H1 (cell line): Measurements from ENCODE around the gene RSPO1. TPM values are rescaled to one million over a fixed set of nuclear protein-coding genes. Genes with fewer than 3 reads are reported as not detected.

Experiments
- CHD2 ChIP-seq: IDR thresholded peaks from 2 replicates; pipeline ENCODE4 v1.6.1; 2012; ENCODE audit warnings: low read length, improper control_type of control experiment
- CHD7 ChIP-seq: fragments of 300-600 bp; sonication (generic); IDR thresholded peaks from 2 replicates; pipeline ENCODE4 v1.7.1; 2012; ENCODE audit warnings: low read length, moderate library complexity, mild to moderate bottlenecking, inconsistent platforms; ENCODE audit not compliant: insufficient replicate concordance
- FOSL1 ChIP-seq: IDR thresholded peaks from 2 replicates; pipeline ENCODE4 v1.6.1; 2011; ENCODE audit warnings: mild to moderate bottlenecking, low read depth, low read length, moderate library complexity; ENCODE audit not compliant: insufficient read depth
- HDAC6 ChIP-seq: IDR thresholded peaks from one replicate; pipeline ENCODE4 v1.7.1; 2012; ENCODE audit warnings: low read depth, mild to moderate bottlenecking, inconsistent platforms, low read length, moderate library complexity
- RBBP5 ChIP-seq: IDR thresholded peaks from 2 replicates; pipeline ENCODE4 v1.7.1; 2012; ENCODE audit warnings: low read depth, mild to moderate bottlenecking, inconsistent platforms, low read length, moderate library complexity, borderline replicate concordance
- RNF2 ChIP-seq: fragments of 200-900, 300-1000 bp; sonication (generic); IDR thresholded peaks from 2 replicates; pipeline ENCODE4 v1.7.1; 2016; ENCODE audit warnings: borderline replicate concordance, low read depth, mild to moderate bottlenecking, antibody characterized with exemption, low read length; ENCODE audit not compliant: poor library complexity, severe bottlenecking; ENCODE audit errors: missing control alignments
- SIN3A ChIP-seq, 2 experiments: IDR thresholded peaks in 1 of 2; conservative IDR thresholded peaks in 1 of 2; 2 replicates each; pipeline ENCODE4 v1.6.1; 2011 to 2012; ENCODE audit warnings: low read length in 2 of 2, improper control_type of control experiment in 1 of 2, low read depth in 1 of 2, mild to moderate bottlenecking in 1 of 2
- SIX5 ChIP-seq: IDR thresholded peaks from 2 replicates; pipeline ENCODE4 v1.6.1; 2011; ENCODE audit warnings: mild to moderate bottlenecking, low read depth, low read length
- ZNF274 ChIP-seq: IDR thresholded peaks from 2 replicates; pipeline ENCODE4 v1.7.0; 2012; ENCODE audit warnings: low read length, borderline replicate concordance; ENCODE audit errors: extremely low read depth
- polyA plus RNA-seq, 7 experiments: library from polyadenylated mRNA; depleted of rRNA in 3 of 7; stranded (reverse) in 5 of 7; unstranded in 2 of 7; fragments of >200 nt in 5 of 7; fragments of 200-250 nt in 2 of 7; gene quantifications; 1 replicate in 5 of 7; 2 replicates in 1 of 7; 4 replicates in 1 of 7; pipeline versions ENCODE4 v1.2.1 to v1.2.3, GENCODE V29; 2011 to 2013; ENCODE audit warnings: missing spikeins in 2 of 7, mixed read lengths in 2 of 7
- total RNA-seq: library from RNA; stranded (reverse); fragmentation: NEBNext Ultra II Directional; extraction: Animal tissue kit (Norgen Biotek cat#: 25700); gene quantifications from 2 replicates; pipeline ENCODE4 v1.2.1, GENCODE V29; 2021

RSPO1 gene
- total and polyA plus RNA-seq, 2 of the 8 experiments (the other 6 are each of a cell fraction or from before 2014, with no cell fraction given) = 0.39 TPM; not detected in 1

GRCh38 chr1:37633040-37633937 is 1.4 kb downstream of the RSPO1 start (continued):
- no peak for TF ChIP-seq CHD7
- no peak for TF ChIP-seq CHD2
- TF ChIP-seq RNF2 = no peak
- no peak for TF ChIP-seq HDAC6
- no peak for TF ChIP-seq SIX5
- no peak for TF ChIP-seq RBBP5
- TF ChIP-seq SIN3A (conservative IDR thresholded peaks at IDR 0.05 in 1 of 2, IDR thresholded peaks at IDR 0.05 in 1 of 2; ENCODE audit: low read depth in 1 of 2, low read length in 2 of 2) = no peak
- no peak for TF ChIP-seq FOSL1
- TF ChIP-seq ZNF274 = no peak
